ENCODE results near the gene TMEM273. TPM values are rescaled to one million over a fixed set of nuclear protein-coding genes. Genes with fewer than 3 reads are reported as not detected.

Gene TMEM273
- total RNA-seq, 1 donor from 2014 or later, result 0.37 TPM

GRCh38 chr10:49175587-49176309 lies 12.4 kb downstream of the TMEM273 start:
- Mint-ChIP-seq H3K4me3 (no peak overlapping the region), H3K4me1 (peaks cover 22% of the 10 kb centered on the region), H3K27ac (ENCODE audit: unreplicated experiment) (no peak overlapping the region), H3K27me3 (ENCODE audit: low read depth) (no peaks in the 10 kb centered on the region), H3K9me3 (no peaks in the 10 kb centered on the region), H3K36me3 (ENCODE audit: low read depth) (no peaks in the 10 kb centered on the region)
- TF ChIP-seq CTCF (conservative IDR thresholded peaks at IDR 0.05), result no peak
- DNase-seq (ENCODE audit: low read depth, low spot score), result no peak

- Mint-ChIP-seq H3K9me3 (no peaks in the 10 kb centered on the region), H3K27ac (ENCODE audit: unreplicated experiment) (no peak overlapping the region)
- DNase-seq (ENCODE audit: low read depth, low spot score), result no peak
These were observed 13.2 kb downstream of the TMEM273 start for GRCh38 chr10:49174926-49175500.

GRCh38 chr10:49174261-49174925 lies 13.8 kb downstream of the TMEM273 start:
- H3K27ac Mint-ChIP-seq (ENCODE audit: unreplicated experiment), result no peak overlapping the region
- no peak overlapping the region for H3K4me3 Mint-ChIP-seq
- no peaks in the 10 kb centered on the region for H3K27me3 Mint-ChIP-seq (ENCODE audit: low read depth)
- DNase-seq (ENCODE audit: low read depth, low spot score), result no peak
- H3K9me3 Mint-ChIP-seq, result no peaks in the 10 kb centered on the region
- peaks cover 22% of the 10 kb centered on the region for H3K4me1 Mint-ChIP-seq
- TF ChIP-seq CTCF (conservative IDR thresholded peaks at IDR 0.05), result no peak
- no peaks in the 10 kb centered on the region for H3K36me3 Mint-ChIP-seq (ENCODE audit: low read depth)

More at GRCh38 chr10:49174926-49175500, 13.2 kb downstream of the TMEM273 start:
- TF ChIP-seq CTCF (conservative IDR thresholded peaks at IDR 0.05), result no peak
- Mint-ChIP-seq H3K4me3 (no peak overlapping the region), H3K27me3 (ENCODE audit: low read depth) (no peaks in the 10 kb centered on the region), H3K4me1 (peaks cover 22% of the 10 kb centered on the region), H3K36me3 (ENCODE audit: low read depth) (no peaks in the 10 kb centered on the region)

- peaks cover 22% of the 10 kb centered on the region for H3K4me1 Mint-ChIP-seq
These were observed 14.3 kb downstream of the TMEM273 start for GRCh38 chr10:49173853-49174252.

More at GRCh38 chr10:49173853-49174252, 14.3 kb downstream of the TMEM273 start:
- Mint-ChIP-seq H3K9me3 (no peaks in the 10 kb centered on the region), H3K4me3 (no peak overlapping the region), H3K27ac (ENCODE audit: unreplicated experiment) (no peak overlapping the region), H3K36me3 (ENCODE audit: low read depth) (no peaks in the 10 kb centered on the region), H3K27me3 (ENCODE audit: low read depth) (no peaks in the 10 kb centered on the region)
- no peak for TF ChIP-seq CTCF (conservative IDR thresholded peaks at IDR 0.05)
- DNase-seq (ENCODE audit: low read depth, low spot score), result no peak

Measured in neural crest cell (in vitro differentiated cells).